Measurements from ENCODE around the gene LELP1. TPM values are rescaled to one million over a fixed set of nuclear protein-coding genes. Genes with fewer than 3 reads are reported as not detected.

The LELP1 gene
- total RNA-seq (2022; extraction: Qiagen RNA extraction; ENCODE audit: low read depth), result not detected in 5 replicates

GRCh38 chr1:153203130-153203529 is at the start of gene LELP1:
TSS of gene LELP1 (plus strand) at chr1:153203430. CDS start at chr1:153204708, 1,278 bp downstream.

DNA sequence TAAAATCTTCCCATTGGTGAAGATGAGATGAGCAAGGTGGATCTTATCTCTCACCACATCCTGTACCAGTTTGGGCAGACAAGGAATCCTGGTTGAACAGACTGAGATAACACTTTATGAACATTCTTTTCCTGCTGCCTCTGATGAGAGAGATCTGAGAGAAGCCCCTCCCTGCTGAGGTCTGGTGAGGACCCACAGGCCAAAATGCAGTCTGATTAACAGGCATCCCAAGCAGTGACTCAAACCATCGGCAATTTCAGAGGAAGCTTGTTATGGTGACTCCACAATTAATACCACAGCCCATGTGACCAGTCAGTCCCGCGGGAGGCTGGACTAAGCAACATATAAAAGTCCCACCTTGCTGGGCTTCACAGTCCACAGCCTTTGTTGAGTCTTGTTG is 14.0 kb downstream of the LELP1 start, which contains the start of gene PRR9:
PRR9 (plus strand) TSS at position 373 of the 400 bp plus-strand sequence. CDS start 561 bp downstream, outside the sequence.

Other genes starting within 250 kb of the LELP1 start
- gene SPRR4, start 232.8 kb upstream of the LELP1 start, total RNA-seq (2022; extraction: Qiagen RNA extraction; ENCODE audit: low read depth), result not detected in 5 replicates
- gene SPRR1A, start 219.3 kb upstream of the LELP1 start, total RNA-seq (2022; extraction: Qiagen RNA extraction; ENCODE audit: low read depth), result not detected in 5 replicates
- gene SPRR3, start 201.7 kb upstream of the LELP1 start, total RNA-seq (2022; extraction: Qiagen RNA extraction; ENCODE audit: low read depth), result not detected in 5 replicates
- gene SPRR1B, start 172.2 kb upstream of the LELP1 start, total RNA-seq (2022; extraction: Qiagen RNA extraction; ENCODE audit: low read depth), result not detected in 5 replicates
- gene SPRR2D, start 162.3 kb upstream of the LELP1 start, total RNA-seq (2022; extraction: Qiagen RNA extraction; ENCODE audit: low read depth), result not detected in 5 replicates
- not detected in 5 replicates for gene SPRR2A, start 145.9 kb upstream of the LELP1 start, total RNA-seq (2022; extraction: Qiagen RNA extraction; ENCODE audit: low read depth)
- not detected in 5 replicates for gene SPRR2B, start 131.8 kb upstream of the LELP1 start, total RNA-seq (2022; extraction: Qiagen RNA extraction; ENCODE audit: low read depth)
- not detected in 5 replicates for gene SPRR2E, start 108.9 kb upstream of the LELP1 start, total RNA-seq (2022; extraction: Qiagen RNA extraction; ENCODE audit: low read depth)
- not detected in 5 replicates for gene SPRR2F, start 89.9 kb upstream of the LELP1 start, total RNA-seq (2022; extraction: Qiagen RNA extraction; ENCODE audit: low read depth)
- not detected in 5 replicates for gene SPRR2G, start 52.5 kb upstream of the LELP1 start, total RNA-seq (2022; extraction: Qiagen RNA extraction; ENCODE audit: low read depth)
- gene PRR9, start 14.2 kb downstream of the LELP1 start, total RNA-seq (2022; extraction: Qiagen RNA extraction; ENCODE audit: low read depth), result not detected in 5 replicates
- gene LORICRIN, start 56.3 kb downstream of the LELP1 start, total RNA-seq (2022; extraction: Qiagen RNA extraction; ENCODE audit: low read depth), result not detected in 5 replicates
- gene PGLYRP3, start 109.5 kb downstream of the LELP1 start, total RNA-seq (2022; extraction: Qiagen RNA extraction; ENCODE audit: low read depth), result not detected in 5 replicates
- gene PGLYRP4, start 145.4 kb downstream of the LELP1 start, total RNA-seq (2022; extraction: Qiagen RNA extraction; ENCODE audit: low read depth), result not detected in 5 replicates
- gene S100A9, start 154.4 kb downstream of the LELP1 start, total RNA-seq (2022; extraction: Qiagen RNA extraction; ENCODE audit: low read depth), result 0.38 to 2.0 TPM (median 1.1 TPM) in 5 replicates
- not detected in 5 replicates for gene S100A12, start 172.2 kb downstream of the LELP1 start, total RNA-seq (2022; extraction: Qiagen RNA extraction; ENCODE audit: low read depth)
- not detected in 5 replicates for gene S100A8, start 187.6 kb downstream of the LELP1 start, total RNA-seq (2022; extraction: Qiagen RNA extraction; ENCODE audit: low read depth)
- gene S100A7A, start 213.1 kb downstream of the LELP1 start, total RNA-seq (2022; extraction: Qiagen RNA extraction; ENCODE audit: low read depth), result not detected in 5 replicates